Breast epithelium (tissue), 3 donors: ENCODE data around the gene KRT26.

Experiments used
- CTCF ChIP-seq, 3 donors: fragments of 450-650 bp; IDR thresholded peaks; one replicate each; pipeline ENCODE4 v1.5.1; 2016 to 2017; ENCODE audit warnings: antibody characterized with exemption in 3 of 3, mild to moderate bottlenecking in 3 of 3, moderate library complexity in 3 of 3
- POLR2A ChIP-seq: fragments of 450-650 bp; IDR thresholded peaks from one replicate; pipeline ENCODE4 v1.6.1; 2016; ENCODE audit warnings: antibody characterized with exemption, mild to moderate bottlenecking, moderate library complexity

GRCh38 chr17:40796846-40797245 lies 24.8 kb upstream of the KRT26 start:
- TF ChIP-seq CTCF (IDR thresholded peaks at IDR 0.05) (no peak), POLR2A (no peak)
